DND-41 (cell line): ENCODE results near the gene CAMK4.

ENCODE experiments used
- ATAC-seq: fragments of 200-7000 bp; cut with Tn5 transposase; 3 replicates; pipeline ENCODE4 v1.9.1; 2021; ENCODE audit warnings: low read depth; ENCODE audit not compliant: insufficient read depth
- DNase-seq: peaks from one replicate; pipeline ENCODE4 v3.0.0-alpha.2; 2020
- H2AFZ ChIP-seq: 2 replicates; pipeline ENCODE4 v1.6.0; 2012; ENCODE audit warnings: low read depth, low read length
- H3K27ac ChIP-seq: 2 replicates; pipeline ENCODE4 v1.5.1; 2012; ENCODE audit warnings: low read length, inconsistent platforms
- H3K27me3 ChIP-seq: fragments of 200-600 bp; sonication (generic); 2 replicates; pipeline ENCODE4 v1.6.0; 2012; ENCODE audit warnings: low read length, mild to moderate bottlenecking, inconsistent platforms; ENCODE audit not compliant: insufficient read depth, poor library complexity
- H3K36me3 ChIP-seq: 2 replicates; pipeline ENCODE4 v1.5.1; 2012; ENCODE audit warnings: low read length, inconsistent platforms; ENCODE audit not compliant: insufficient read depth
- H3K4me1 ChIP-seq: 2 replicates; pipeline ENCODE4 v1.5.1; 2012; ENCODE audit warnings: mild to moderate bottlenecking, low read length; ENCODE audit not compliant: insufficient read depth
- H3K4me2 ChIP-seq: 2 replicates; pipeline ENCODE4 v1.6.0; 2012; ENCODE audit warnings: mild to moderate bottlenecking, moderate library complexity, low read length, inconsistent platforms; ENCODE audit not compliant: insufficient read depth
- H3K4me3 ChIP-seq, 2 experiments: fragments of 200-600 bp in 1 of 2; shearing (Covaris generic) in 1 of 2; 2 replicates each; pipeline ENCODE4 v1.5.1; 2012 to 2016; ENCODE audit warnings: inconsistent platforms in 2 of 2, low read length in 2 of 2, mild to moderate bottlenecking in 2 of 2, low read depth in 1 of 2, moderate library complexity in 1 of 2
- H3K79me2 ChIP-seq: 2 replicates; pipeline ENCODE4 v1.6.0; 2012; ENCODE audit warnings: low read length, inconsistent platforms; ENCODE audit not compliant: insufficient read depth
- H3K9ac ChIP-seq: 2 replicates; pipeline ENCODE4 v1.6.0; 2012; ENCODE audit warnings: low read depth, mild to moderate bottlenecking, inconsistent platforms, low read length, moderate library complexity
- H3K9me3 ChIP-seq: 2 replicates; pipeline ENCODE4 v1.5.1; 2012; ENCODE audit warnings: low read length, moderate library complexity, mild to moderate bottlenecking, inconsistent platforms; ENCODE audit not compliant: insufficient read depth, severe bottlenecking
- H4K20me1 ChIP-seq: 2 replicates; pipeline ENCODE4 v1.6.0; 2012; ENCODE audit warnings: low read length; ENCODE audit not compliant: insufficient read depth
- EZH2 ChIP-seq: IDR thresholded peaks from 3 replicates; pipeline ENCODE4 v1.6.1; 2012; ENCODE audit warnings: borderline replicate concordance, low read depth, mild to moderate bottlenecking, moderate library complexity, low read length, inconsistent platforms; ENCODE audit not compliant: severe bottlenecking
- TF ChIP-seq, protein P1 (sequence below): IDR thresholded peaks from 2 replicates; pipeline ENCODE4 v1.5.1; 2012; ENCODE audit warnings: borderline replicate concordance, low read length, moderate library complexity, mild to moderate bottlenecking; ENCODE audit not compliant: poor library complexity, severe bottlenecking; ENCODE audit errors: extremely low read depth

The CAMK4 gene

DNA sequence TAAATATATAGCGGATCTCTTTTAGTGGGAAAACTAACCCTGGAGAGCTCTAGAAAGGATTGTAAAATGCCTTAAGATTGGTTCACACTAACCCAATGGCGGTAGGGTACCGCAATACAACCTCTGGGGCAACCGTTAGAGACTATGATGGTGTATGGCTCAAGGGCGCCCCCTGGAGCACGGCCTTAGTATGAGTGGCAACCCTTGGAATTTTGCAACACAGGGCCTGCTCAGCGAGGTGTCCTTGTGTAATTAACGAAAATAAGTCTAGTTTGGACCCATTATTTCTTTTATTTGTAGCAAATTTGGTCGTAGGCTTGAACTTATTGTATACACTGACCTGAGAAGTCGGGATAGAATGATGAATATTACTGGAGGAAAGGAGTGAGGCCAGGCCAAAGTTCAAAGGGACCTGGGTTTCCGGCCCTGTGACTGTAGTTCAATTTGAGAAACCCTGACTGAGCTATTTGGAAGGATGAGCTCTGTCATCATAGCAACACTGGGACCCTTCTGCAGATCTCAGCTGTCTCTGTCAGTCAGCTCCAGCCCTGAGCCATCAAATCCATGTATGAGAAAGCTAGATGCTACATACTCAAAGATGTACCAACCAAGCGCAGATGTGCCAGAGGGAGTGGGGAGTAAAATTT lies 54.8 kb downstream of the CAMK4 start:
- Histone ChIP-seq H3K27ac (no peak overlapping the region), H4K20me1 (no peaks in the 10 kb centered on the region; the same call in 1 of the 2 replicates), H3K9ac (no peak overlapping the region), H3K36me3 (no peaks in the 10 kb centered on the region), H3K9me3 (no peaks in the 10 kb centered on the region), H2AFZ (no peak overlapping the region), H3K27me3 (no peaks in the 10 kb centered on the region), H3K79me2 (0 out of 2 replicates have a peak, but pooled peaks cover 2% of the 10 kb centered on the region), H3K4me1 (peaks cover 4% of the 10 kb centered on the region; the same call in 1 of the 2 replicates), H3K4me2 (no peak overlapping the region), H3K4me3 (no peak overlapping the region)
- DNase-seq (peak; percentile 72), ATAC-seq (peak; percentile 90)
- TF ChIP-seq EZH2, result no peak
- TF ChIP-seq, protein P1, sequence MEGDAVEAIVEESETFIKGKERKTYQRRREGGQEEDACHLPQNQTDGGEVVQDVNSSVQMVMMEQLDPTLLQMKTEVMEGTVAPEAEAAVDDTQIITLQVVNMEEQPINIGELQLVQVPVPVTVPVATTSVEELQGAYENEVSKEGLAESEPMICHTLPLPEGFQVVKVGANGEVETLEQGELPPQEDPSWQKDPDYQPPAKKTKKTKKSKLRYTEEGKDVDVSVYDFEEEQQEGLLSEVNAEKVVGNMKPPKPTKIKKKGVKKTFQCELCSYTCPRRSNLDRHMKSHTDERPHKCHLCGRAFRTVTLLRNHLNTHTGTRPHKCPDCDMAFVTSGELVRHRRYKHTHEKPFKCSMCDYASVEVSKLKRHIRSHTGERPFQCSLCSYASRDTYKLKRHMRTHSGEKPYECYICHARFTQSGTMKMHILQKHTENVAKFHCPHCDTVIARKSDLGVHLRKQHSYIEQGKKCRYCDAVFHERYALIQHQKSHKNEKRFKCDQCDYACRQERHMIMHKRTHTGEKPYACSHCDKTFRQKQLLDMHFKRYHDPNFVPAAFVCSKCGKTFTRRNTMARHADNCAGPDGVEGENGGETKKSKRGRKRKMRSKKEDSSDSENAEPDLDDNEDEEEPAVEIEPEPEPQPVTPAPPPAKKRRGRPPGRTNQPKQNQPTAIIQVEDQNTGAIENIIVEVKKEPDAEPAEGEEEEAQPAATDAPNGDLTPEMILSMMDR, result peak; percentile 88

- Histone ChIP-seq H3K27me3 (no peaks in the 10 kb centered on the region), H3K4me3 (no peak overlapping the region), H3K36me3 (no peaks in the 10 kb centered on the region), H4K20me1 (no peaks in the 10 kb centered on the region; the same call in 1 of the 2 replicates), H3K4me1 (peaks cover 4% of the 10 kb centered on the region; the same call in 1 of the 2 replicates), H2AFZ (no peak overlapping the region), H3K27ac (no peak overlapping the region), H3K9ac (no peak overlapping the region), H3K4me2 (no peak overlapping the region), H3K79me2 (0 out of 2 replicates have a peak, but pooled peaks cover 2% of the 10 kb centered on the region), H3K9me3 (no peaks in the 10 kb centered on the region)
- TF ChIP-seq, protein P1, result no peak
- no peak for TF ChIP-seq EZH2
- DNase-seq (peak; percentile 21), ATAC-seq (peak; percentile 75)
Measured at GRCh38 chr5:111280282-111280951, 56.2 kb downstream of the CAMK4 start.

- ATAC-seq, result no peak
- H3K79me2 ChIP-seq, result 0 out of 2 replicates have a peak, but pooled peaks cover 2% of the 10 kb centered on the region
- no peaks in the 10 kb centered on the region; the same call in 1 of the 2 replicates for H4K20me1 ChIP-seq
- no peak overlapping the region for H2AFZ ChIP-seq
- H3K4me1 ChIP-seq, result peaks cover 4% of the 10 kb centered on the region; the same call in 1 of the 2 replicates
- H3K4me3 ChIP-seq, result no peak overlapping the region
- DNase-seq, result no peak
- no peak overlapping the region for H3K4me2 ChIP-seq
- H3K27me3 ChIP-seq, result no peaks in the 10 kb centered on the region
- TF ChIP-seq EZH2, result no peak
- TF ChIP-seq, protein P1, result no peak
- no peaks in the 10 kb centered on the region for H3K36me3 ChIP-seq
- H3K9me3 ChIP-seq, result no peaks in the 10 kb centered on the region
- no peak overlapping the region for H3K9ac ChIP-seq
- no peak overlapping the region for H3K27ac ChIP-seq
Measured at GRCh38 chr5:111282798-111283197, 58.6 kb downstream of the CAMK4 start.
